CD4-positive, alpha-beta T cell treated with Interleukin-17A for 4 hours (primary cell): ENCODE measurements around the gene FAM43B.
"Not testable (repeated sequence)": the region's sequence is repeated elsewhere in the genome, so short reads cannot be mapped to it uniquely, and the experiment has no call there.

Experiments
- DNase-seq: peaks from one replicate; pipeline ENCODE4 v3.0.0-alpha.2; 2020; ENCODE audit warnings: mixed read lengths

The FAM43B gene, protein sequence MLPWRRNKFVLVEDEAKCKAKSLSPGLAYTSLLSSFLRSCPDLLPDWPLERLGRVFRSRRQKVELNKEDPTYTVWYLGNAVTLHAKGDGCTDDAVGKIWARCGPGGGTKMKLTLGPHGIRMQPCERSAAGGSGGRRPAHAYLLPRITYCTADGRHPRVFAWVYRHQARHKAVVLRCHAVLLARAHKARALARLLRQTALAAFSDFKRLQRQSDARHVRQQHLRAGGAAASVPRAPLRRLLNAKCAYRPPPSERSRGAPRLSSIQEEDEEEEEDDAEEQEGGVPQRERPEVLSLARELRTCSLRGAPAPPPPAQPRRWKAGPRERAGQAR

DNA sequence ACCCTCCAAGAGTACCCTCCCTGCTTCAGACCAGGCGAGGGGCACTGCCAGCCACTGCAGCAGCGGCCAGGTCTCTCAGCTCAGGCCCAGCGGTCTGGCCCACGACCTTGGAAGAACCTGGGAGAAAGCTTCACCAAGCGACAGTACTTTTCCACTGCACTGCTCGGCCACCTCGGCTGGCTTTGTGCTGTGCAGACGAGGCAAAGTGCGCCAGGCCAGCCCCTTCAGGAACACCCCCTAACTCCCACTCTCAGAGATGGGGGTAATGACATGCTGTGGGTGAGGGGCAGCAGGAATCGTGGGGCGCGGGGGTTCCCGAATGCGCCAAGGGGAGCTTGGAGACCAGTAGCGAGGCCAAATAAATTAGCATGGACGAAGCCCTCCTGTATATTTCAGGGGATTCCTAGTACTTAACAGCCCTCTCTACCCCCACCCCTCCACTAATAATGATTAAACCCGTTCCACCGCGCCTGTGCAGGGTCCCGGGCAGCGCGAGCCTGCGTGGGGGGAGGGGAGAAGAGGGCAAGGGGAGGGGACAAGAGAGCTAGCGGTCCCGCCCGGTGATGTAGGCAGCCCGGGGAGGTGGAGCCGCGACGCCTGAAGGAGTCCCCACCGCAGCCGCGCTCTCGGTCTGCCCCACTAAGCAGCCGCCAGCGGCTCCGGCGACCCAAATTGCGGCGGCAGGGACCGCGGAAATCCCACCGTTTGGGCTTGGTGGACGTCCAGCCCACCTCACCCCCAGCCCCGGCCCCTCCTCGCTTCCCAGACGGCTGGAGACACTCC is at the start of gene FAM43B:
FAM43B (plus strand) TSS at position 629 of the 783 bp plus-strand sequence. CDS start 401 bp downstream, outside the sequence.
- no peak for DNase-seq

- no peak for DNase-seq
These were observed 46.9 kb upstream of the FAM43B start for GRCh38 chr1:20505488-20505887.

DNA sequence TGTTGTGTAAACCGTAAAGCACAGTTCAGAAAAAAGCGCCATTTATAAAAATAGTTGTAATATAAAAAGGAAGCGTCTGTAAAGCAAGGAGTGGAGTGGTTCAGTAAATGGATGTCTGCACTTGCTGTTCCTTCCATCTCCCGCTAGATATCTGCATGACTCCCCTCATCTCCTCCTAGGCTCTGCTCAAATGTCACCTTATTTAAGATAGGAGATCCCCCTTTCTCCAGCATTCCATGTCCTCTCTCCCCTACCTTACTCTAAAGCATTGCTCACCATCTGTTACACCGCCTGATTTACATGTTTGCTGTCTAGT is 45.2 kb upstream of the FAM43B start:
- DNase-seq = no peak

- DNase-seq = peak; percentile 94
These were observed 44.6 kb upstream of the FAM43B start, which contains the start of gene MUL1 for GRCh38 chr1:20507564-20508410. TSS of gene MUL1 (minus strand) at chr1:20508151. CDS start at chr1:20508024, 127 bp downstream.

DNA sequence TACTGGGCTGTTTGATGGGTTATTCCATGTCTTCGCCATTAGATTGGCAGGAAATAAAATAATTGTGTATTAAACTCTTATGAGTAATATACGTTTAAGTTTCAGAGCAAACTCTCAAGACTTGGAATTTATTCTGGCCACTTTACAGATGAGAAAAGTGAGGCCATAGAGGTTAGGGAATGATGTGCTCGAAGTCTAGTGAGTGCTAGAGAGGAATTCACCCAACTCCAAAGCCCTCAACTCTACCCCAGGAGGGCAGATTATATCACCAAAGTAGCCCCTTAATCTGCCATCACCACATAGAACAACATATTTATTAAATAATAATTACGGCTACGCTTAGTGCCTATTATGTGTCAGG is 44.0 kb upstream of the FAM43B start:
- DNase-seq = no peak

DNA sequence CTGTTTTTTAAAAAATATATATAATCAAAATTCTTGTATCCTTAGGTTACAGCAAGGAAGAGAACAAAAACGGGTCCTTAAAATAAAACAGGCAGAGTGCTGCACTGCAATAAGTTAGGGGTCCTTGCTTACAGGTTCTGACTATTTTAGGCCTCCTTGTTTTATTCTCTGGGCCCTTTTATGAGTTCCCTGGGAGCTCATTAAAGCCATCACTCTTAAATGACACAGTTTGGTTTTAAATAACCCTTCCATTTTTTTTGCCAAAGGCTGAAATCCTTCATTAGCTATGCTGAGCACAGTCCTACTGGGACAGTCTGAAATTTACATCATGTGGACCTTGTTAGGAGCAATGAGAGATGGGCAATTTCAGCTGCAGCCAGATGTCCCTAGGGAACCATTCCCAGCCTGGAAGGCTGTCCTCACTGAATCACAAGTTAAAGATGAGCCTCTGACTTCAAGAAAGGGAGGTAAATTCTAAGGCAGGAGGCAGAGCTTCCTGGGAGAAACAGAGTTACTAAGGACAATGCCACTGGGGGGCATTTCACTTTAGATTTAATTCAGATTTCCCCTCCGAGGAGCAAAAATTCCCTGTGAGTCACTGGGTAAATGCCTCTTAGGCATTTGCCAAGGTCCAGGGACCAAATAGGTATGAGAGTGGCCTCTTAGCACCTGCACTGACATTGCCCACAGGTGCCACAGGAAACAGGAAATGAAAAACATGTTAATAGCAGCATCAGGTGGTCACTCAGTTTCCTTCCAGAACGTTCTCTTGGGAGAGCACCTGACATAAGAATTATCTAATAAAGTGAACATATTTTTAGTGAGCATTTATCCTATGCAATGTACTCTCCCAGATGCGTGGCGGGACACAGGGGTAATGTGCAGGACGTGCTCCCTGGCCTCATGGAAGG is 40.6 kb upstream of the FAM43B start:
- DNase-seq = no peak

DNA sequence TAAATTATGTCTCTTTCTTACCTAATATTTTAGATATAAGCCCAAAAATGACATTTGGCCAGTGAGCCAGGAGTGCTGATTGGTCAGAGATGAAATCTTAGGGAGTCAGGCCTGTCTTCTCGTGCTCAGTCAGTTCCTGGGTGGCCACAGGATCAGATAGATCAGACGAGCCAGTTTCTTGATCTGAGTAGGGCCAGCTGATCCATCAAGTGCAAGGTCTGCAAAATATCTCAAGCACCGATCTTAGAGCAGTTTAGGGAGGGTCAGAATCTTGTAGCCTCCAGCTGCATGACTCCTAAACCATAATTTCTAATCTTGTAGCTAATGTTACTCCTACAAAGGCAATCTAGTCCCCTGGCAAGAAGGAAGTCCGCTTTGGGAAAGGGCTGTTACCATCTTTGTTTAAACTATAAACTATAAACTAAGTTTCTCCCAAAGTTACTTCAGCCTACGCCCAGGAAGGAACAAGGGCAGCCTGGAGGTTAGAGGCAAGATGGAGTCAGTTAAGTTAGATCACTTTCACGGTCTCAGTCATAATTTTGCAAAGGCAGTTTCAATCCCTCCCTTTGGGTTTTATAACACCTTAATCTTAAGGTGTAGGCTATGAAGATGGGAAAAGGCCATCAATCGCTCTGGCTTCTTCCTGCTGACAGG is 32.6 kb upstream of the FAM43B start:
- not testable (repeated sequence) for DNase-seq

GRCh38 chr1:20521960-20522861 is 30.2 kb upstream of the FAM43B start:
- peak; percentile 71 for DNase-seq

GRCh38 chr1:20526267-20526666 is 26.1 kb upstream of the FAM43B start:
- no peak for DNase-seq

DNA sequence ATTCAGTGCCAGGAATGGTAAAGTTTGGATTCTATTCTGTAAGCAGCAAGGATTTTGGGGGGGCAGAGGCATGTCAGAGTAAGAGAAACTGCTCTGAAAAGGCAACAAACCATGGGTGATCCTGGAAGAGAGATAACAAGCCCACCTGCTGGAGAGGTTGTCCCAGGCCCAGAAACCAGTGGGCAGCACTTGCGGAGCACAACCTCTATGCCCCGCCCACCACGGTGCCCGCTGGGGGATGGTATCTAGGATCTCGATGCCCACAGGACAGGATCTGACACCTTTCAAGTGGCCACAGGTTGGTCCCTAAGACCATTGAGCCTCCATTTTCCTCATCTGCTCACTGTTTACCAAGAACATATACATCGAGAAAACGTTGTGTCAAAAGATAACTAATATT is 24.2 kb upstream of the FAM43B start:
- no peak for DNase-seq

DNA sequence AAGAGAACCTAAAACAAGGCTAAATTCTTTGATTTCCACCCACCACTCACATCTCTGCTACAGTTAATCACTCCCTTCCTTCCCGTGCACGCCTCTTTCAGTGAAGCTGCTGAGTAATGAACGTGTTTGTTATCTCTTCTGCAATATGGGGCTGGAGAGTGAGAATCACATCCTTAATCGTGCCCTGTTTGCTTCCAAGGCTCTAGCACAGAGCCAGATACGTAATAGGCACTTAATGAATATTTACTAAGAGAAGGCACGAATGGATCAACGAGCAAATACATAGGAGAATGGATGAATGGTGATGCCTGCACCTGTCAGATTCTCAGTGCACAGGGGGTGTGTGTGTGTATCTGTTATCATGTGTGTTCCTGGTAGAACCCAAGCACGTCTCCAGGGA is 22.1 kb upstream of the FAM43B start:
- DNase-seq = no peak

- no peak for DNase-seq
These were observed 21.5 kb upstream of the FAM43B start for GRCh38 chr1:20530901-20531300.

DNA sequence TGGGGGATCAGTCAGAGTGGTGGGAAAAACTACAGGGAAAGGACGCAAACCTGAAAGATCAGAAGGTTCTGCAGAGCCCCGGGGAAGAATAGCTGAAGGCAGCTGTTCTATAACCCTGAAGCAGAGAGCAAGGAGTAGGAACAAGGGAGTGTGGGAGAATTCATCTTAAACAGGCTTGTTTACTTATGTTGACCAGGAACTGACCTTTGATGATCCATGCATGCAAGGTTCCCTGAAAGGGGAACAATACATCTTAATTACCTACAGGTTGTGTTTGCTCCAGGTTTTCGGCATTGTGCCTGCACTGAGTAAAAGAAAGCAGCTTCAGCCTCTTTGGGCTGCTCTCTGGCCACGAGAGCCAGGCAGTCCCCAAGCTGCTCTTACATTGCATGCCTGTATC is 18.7 kb upstream of the FAM43B start:
- DNase-seq = no peak

GRCh38 chr1:20534659-20535417 is 17.5 kb upstream of the FAM43B start:
- no peak for DNase-seq

DNA sequence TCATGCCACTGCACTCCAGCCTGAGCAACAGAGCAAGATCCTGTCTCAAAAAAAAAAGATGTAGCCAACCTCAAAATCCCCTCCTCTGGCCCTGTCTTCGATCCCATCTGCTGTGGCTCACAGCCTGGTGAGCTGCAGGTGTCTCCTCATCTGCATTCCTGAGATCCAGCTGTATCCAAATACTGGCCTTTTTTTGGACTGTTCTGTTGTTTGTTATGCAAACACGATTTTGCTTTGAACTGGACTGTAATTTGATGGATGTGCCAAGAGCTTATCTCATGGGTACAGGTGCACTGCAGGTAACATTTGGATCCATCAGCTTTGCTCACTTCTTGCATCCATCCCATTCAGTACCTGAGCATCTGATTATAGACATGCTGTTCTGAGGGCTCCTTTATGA is 14.1 kb upstream of the FAM43B start:
- DNase-seq = no peak

GRCh38 chr1:20538760-20539551 is 13.4 kb upstream of the FAM43B start:
- DNase-seq = no peak

DNA sequence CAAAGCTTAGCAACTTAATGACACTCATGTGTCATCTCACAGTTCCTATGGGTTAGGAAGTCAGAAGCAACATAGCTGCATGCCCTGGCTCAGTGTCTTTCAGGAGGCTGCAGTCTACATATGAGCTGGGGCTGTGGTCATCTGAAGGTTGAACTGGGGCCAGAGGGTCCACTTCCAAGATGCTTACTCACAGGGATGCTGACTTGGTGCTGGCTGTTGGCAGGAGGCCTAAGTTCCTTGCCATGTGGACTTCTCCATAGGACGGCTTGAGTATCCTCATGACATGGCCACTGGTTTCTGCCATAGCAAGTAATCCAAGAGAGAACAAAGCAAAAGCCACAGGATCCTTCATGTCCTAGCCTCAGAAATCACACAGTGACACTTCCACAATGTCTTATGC is 12.1 kb upstream of the FAM43B start:
- no peak for DNase-seq

GRCh38 chr1:20546637-20547036 is 5.7 kb upstream of the FAM43B start:
- DNase-seq = no peak

DNA sequence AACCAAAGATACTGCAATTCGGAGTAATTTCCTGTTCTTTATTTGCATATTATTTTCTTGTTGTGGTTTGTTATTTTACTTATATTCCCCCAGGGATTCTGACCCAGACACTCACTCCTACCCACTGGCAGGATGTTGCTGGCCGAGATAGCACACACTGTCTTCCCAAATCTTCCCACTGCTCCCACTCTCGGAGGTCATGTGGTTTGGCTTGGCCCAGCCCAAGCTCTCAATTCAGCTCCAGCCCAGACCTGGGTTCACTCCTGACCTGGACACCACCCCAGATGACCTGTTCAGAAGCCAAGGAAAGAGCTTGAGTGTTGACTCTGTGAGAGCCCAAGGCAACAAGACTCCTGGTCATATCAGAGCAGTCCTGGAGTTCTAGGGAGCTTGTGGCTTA is 1.2 kb upstream of the FAM43B start:
- no peak for DNase-seq
